K562 (cell line): Measurements from ENCODE around the gene GLIS1.

Experiments used
- C11orf30 ChIP-seq: fragments of 450-650 bp; IDR thresholded peaks from 2 replicates; pipeline ENCODE4 v1.6.1; 2016; ENCODE audit warnings: low read depth, mild to moderate bottlenecking
- FOXP4 ChIP-seq: sonication (generic); formaldehyde crosslinking; IDR thresholded peaks from 2 replicates; pipeline ENCODE4 v1.8.0; 2022; ENCODE audit warnings: mild to moderate bottlenecking, missing genetic modification reagents, borderline replicate concordance
- HDAC2 ChIP-seq: fragments of 450-650 bp; IDR thresholded peaks from 2 replicates; pipeline ENCODE4 v1.6.1; 2016; ENCODE audit warnings: mild to moderate bottlenecking
- MEIS2 ChIP-seq: fragments of 450-650 bp; IDR thresholded peaks from 2 replicates; pipeline ENCODE4 v1.6.1; 2014; ENCODE audit warnings: mild to moderate bottlenecking; ENCODE audit not compliant: partially characterized antibody
- NR3C1 ChIP-seq: sonication (generic); formaldehyde crosslinking; IDR thresholded peaks from 2 replicates; pipeline ENCODE4 v1.8.1; 2022; ENCODE audit warnings: missing genetic modification reagents
- RBM22 ChIP-seq: fragments of 200-400 bp; formaldehyde crosslinking; IDR thresholded peaks from 2 replicates; pipeline ENCODE4 v1.6.1; 2018; ENCODE audit warnings: low read length, low read depth; ENCODE audit not compliant: poor library complexity, severe bottlenecking
- TRIM28 ChIP-seq: fragments of 450-650 bp; IDR thresholded peaks from 2 replicates; pipeline ENCODE4 v1.6.1; 2017

GRCh38 chr1:53606651-53607051, 132.3 kb downstream of the GLIS1 start:
- TF ChIP-seq HDAC2 (no peak), FOXP4 (CRISPR knock-in tag) (no peak), RBM22 (no peak), TRIM28 (no peak), MEIS2 (no peak), NR3C1 (CRISPR knock-in tag) (no peak), C11orf30 (no peak)
